DOHH2 (cell line): ENCODE data around the gene RPS8.

ENCODE experiments used
- CTCF ChIP-seq: fragments of 200-600 bp; sonication (generic); IDR thresholded peaks from one replicate; pipeline ENCODE4 v1.5.1; 2014; ENCODE audit warnings: antibody characterized with exemption, mild to moderate bottlenecking, low read depth, low read length; ENCODE audit not compliant: poor library complexity, severe bottlenecking
- EZH2phosphoT487 ChIP-seq: fragments of 200-600 bp; sonication (generic); IDR thresholded peaks from 2 replicates; pipeline ENCODE4 v1.6.1; 2017; ENCODE audit warnings: borderline replicate concordance, mild to moderate bottlenecking, antibody characterized with exemption, low read length, moderate library complexity, mixed read lengths

GRCh38 chr1:44777547-44777946 lies 2.2 kb downstream of the RPS8 start:
- TF ChIP-seq EZH2phosphoT487 (no peak), CTCF (no peak)
